Liver (tissue), 3 donors: Measurements from ENCODE around the gene PER2.

ENCODE experiments used
- GABPA ChIP-seq, 2 donors: IDR thresholded peaks in 1 of 2; conservative IDR thresholded peaks in 1 of 2; 2 replicates each; pipeline ENCODE4 v1.6.1; 2016; ENCODE audit warnings: antibody characterized with exemption in 2 of 2, mild to moderate bottlenecking in 1 of 2, moderate library complexity in 1 of 2
- HNF4A ChIP-seq, 2 donors: conservative IDR thresholded peaks; 2 replicates each; pipeline ENCODE4 v1.6.1; 2016; ENCODE audit warnings: antibody characterized with exemption in 2 of 2, mild to moderate bottlenecking in 2 of 2
- HNF4G ChIP-seq: IDR thresholded peaks from 2 replicates; pipeline ENCODE4 v1.6.1; 2016; ENCODE audit warnings: antibody characterized with exemption
- SP1 ChIP-seq: IDR thresholded peaks from 2 replicates; pipeline ENCODE4 v1.6.1; 2018; ENCODE audit warnings: antibody characterized with exemption, mild to moderate bottlenecking
- TF ChIP-seq, protein P1 (sequence below): fragments of 150-350 bp; IDR thresholded peaks from 2 replicates; pipeline ENCODE4 v1.5.1; 2017; ENCODE audit warnings: improper control_type of control experiment, low read depth, low read length; ENCODE audit not compliant: missing input control
- donor health status: healthy.
- donor health status: healthy.

DNA sequence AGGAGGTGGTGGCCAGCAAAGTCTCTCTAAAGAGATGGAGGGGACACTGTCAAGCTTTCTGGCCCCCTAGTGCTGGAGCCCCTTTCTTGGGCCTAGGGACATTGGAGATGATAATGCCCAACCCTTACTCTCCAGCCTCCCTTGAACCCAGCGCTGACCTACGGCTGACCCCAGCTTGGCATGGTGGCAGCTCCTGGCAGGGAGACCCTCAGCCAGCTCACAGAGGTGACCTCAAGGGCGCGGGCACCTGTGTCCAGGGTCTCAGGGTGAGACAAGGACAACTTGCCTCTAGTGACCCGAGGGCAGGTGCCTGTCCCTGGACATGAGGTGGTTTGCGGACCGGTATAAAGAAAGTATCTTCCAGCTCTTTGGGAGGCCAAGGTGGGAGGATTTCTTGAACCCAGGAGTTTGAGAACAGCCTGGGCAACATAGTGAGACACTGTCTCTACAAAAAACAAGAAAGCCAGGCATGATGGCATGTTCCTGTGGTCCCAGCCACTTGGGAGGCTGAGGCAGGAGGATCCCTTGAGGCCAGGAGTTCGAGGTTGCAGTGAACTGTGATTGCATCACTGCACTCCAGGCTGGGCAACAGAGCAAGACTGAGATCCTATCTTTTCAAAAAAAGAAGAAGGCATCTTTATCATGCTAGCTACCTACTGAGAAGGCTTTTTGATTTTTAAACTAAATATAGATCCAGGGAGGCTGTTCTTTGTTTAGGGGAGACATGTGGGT, 3.3 kb upstream of the PER2 start:
- TF ChIP-seq, protein P1, sequence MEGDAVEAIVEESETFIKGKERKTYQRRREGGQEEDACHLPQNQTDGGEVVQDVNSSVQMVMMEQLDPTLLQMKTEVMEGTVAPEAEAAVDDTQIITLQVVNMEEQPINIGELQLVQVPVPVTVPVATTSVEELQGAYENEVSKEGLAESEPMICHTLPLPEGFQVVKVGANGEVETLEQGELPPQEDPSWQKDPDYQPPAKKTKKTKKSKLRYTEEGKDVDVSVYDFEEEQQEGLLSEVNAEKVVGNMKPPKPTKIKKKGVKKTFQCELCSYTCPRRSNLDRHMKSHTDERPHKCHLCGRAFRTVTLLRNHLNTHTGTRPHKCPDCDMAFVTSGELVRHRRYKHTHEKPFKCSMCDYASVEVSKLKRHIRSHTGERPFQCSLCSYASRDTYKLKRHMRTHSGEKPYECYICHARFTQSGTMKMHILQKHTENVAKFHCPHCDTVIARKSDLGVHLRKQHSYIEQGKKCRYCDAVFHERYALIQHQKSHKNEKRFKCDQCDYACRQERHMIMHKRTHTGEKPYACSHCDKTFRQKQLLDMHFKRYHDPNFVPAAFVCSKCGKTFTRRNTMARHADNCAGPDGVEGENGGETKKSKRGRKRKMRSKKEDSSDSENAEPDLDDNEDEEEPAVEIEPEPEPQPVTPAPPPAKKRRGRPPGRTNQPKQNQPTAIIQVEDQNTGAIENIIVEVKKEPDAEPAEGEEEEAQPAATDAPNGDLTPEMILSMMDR: no peak
- TF ChIP-seq HNF4A (conservative IDR thresholded peaks at IDR 0.05) (no peak), HNF4G (no peak), GABPA (IDR thresholded peaks at IDR 0.05 in 1 of 2, conservative IDR thresholded peaks at IDR 0.05 in 1 of 2) (no peak), SP1 (no peak)
